ENCODE measurements around the gene AP1G1.

GRCh38 chr16:71781741-71782140, 26.9 kb downstream of the AP1G1 start:
- TF ChIP-seq POLR2A (IDR thresholded peaks at IDR 0.05; ENCODE audit: low read length) (no peak), GATA1 (IDR thresholded peaks at IDR 0.05; ENCODE audit: low read depth, low read length) (no peak)

All from erythroblast (primary cell).